ENCODE results near the gene ZBP1.

DNA sequence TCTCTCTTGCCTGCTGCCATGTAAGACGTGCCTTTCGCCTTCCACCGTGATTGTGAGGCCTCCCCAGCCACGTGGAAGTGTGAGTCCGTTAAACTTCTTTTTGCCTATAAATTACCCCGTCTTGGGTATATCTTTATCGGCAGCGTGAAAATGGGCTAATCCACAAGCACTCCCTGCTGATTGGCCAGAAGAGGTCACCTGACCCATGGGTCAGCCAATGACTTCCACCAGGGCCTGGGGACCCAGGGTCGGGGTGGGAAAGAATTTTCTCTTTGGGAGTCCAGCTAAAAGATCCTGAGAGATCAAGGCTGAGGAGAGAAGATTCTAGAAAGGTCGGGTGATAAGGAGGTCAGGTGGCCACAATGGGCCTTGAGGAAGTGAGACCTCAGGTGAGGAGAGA lies 17.1 kb downstream of the ZBP1 start:
- TF ChIP-seq, protein P1, sequence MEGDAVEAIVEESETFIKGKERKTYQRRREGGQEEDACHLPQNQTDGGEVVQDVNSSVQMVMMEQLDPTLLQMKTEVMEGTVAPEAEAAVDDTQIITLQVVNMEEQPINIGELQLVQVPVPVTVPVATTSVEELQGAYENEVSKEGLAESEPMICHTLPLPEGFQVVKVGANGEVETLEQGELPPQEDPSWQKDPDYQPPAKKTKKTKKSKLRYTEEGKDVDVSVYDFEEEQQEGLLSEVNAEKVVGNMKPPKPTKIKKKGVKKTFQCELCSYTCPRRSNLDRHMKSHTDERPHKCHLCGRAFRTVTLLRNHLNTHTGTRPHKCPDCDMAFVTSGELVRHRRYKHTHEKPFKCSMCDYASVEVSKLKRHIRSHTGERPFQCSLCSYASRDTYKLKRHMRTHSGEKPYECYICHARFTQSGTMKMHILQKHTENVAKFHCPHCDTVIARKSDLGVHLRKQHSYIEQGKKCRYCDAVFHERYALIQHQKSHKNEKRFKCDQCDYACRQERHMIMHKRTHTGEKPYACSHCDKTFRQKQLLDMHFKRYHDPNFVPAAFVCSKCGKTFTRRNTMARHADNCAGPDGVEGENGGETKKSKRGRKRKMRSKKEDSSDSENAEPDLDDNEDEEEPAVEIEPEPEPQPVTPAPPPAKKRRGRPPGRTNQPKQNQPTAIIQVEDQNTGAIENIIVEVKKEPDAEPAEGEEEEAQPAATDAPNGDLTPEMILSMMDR (conservative IDR thresholded peaks at IDR 0.05), result no peak
- no peak for TF ChIP-seq EZH2 (IDR thresholded peaks at IDR 0.05; ENCODE audit: low read depth)

All from PC-9 (cell line).